ENCODE data around the gene MATN4. TPM values are rescaled to one million over a fixed set of nuclear protein-coding genes. Genes with fewer than 3 reads are reported as not detected.
A peak's percentile ranks its signal among the peaks of the same experiment; 100 is the strongest.

Gene MATN4
- total and polyA plus RNA-seq, 2 of the 13 experiments (the other 11 are each of a cell fraction or from before 2014, with no cell fraction given) = not detected

GRCh38 chr20:45343532-45344167 lies 35.6 kb upstream of the MATN4 start (continued):
- TF ChIP-seq CREM (IDR thresholded peaks at IDR 0.05) (peak; percentile 54), CREM (CRISPR knock-in tag; IDR thresholded peaks at IDR 0.05) (no peak), MTERF4 (CRISPR knock-in tag; IDR thresholded peaks at IDR 0.05) (peak; percentile 92), BRD4 (CRISPR knock-in tag; IDR thresholded peaks at IDR 0.05) (no peak), ZMYM3 (CRISPR knock-in tag; IDR thresholded peaks at IDR 0.05) (no peak), POLR2G (IDR thresholded peaks at IDR 0.05; ENCODE audit: low read depth, low read length) (no peak), PRDM15 (CRISPR knock-in tag; IDR thresholded peaks at IDR 0.05) (no peak), ZFP91 (CRISPR knock-in tag; IDR thresholded peaks at IDR 0.05; ENCODE audit: borderline replicate concordance) (peak; percentile 54; the same call in 1 of the 2 replicates), GATAD2A (CRISPR knock-in tag; IDR thresholded peaks at IDR 0.05) (no peak; the same call in 1 of the 2 replicates), PBX2 (CRISPR knock-in tag; IDR thresholded peaks at IDR 0.05) (no peak), KMT2A (CRISPR knock-in tag; IDR thresholded peaks at IDR 0.05) (no peak), FOSL1 (CRISPR knock-in tag; IDR thresholded peaks at IDR 0.05; ENCODE audit: borderline replicate concordance) (no peak), MLXIP (CRISPR knock-in tag; IDR thresholded peaks at IDR 0.05; ENCODE audit: borderline replicate concordance) (no peak), ZNF770 (CRISPR knock-in tag; IDR thresholded peaks at IDR 0.05) (no peak), DNMT3B (CRISPR knock-in tag; conservative IDR thresholded peaks at IDR 0.05) (no peak; the same call in 1 of the 2 replicates)
